ENCODE measurements around the gene CPNE2.

DNA sequence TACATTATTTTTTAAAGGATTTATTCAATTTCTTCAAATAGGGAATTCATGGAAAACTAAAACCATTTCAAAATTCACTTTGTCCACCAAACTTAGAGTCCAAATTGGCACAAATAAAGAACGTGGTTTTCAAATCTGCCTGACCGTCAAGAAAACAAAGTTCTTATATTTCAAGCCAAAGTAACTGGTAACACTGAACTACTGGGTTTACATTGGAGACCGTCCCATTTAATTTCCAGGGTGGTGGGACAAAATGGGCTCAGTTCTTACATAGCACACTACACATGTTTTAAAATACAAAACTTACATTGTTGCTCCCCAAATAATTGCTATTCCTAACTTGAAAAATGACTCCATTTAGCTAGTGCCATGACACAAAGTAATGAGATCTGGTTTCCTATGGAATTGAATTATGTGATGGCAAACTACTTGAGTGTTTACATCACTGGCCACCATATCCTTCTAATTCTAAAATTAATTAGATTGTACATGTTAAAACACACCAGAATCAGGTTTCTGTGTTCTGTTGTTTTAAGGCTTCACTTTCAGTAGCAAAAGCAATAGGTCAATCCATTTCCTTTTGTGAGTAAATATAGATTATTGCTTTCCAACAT is 86.9 kb downstream of the CPNE2 start:
- TF ChIP-seq POLR2AphosphoS5 (IDR thresholded peaks at IDR 0.05; ENCODE audit: borderline replicate concordance, low read depth, low read length) (no peak), EZH2 (IDR thresholded peaks at IDR 0.05) (no peak)

Measured in SK-N-MC (cell line).